PC-9 (cell line): ENCODE measurements around the gene DCUN1D4. TPM values are rescaled to one million over a fixed set of nuclear protein-coding genes. Genes with fewer than 3 reads are reported as not detected.
A peak's percentile ranks its signal among the peaks of the same experiment; 100 is the strongest.

ENCODE experiments used
- BruUV-seq: library from RNA; stranded (reverse); fragments of 400-500 nt; replicated peaks from 2 replicates; lab custom pipeline; 2021; lab: Mats Ljungman, UMichigan
- CTCF ChIA-PET: fragments of 300-600 bp; sonication (Branson Sonifier 250); formaldehyde crosslinking; loops from one replicate; lab custom pipeline; 2022; ENCODE audit warnings: antibody characterized with exemption; lab: Charles Lee
- POLR2A ChIA-PET: fragments of 300-600 bp; sonication (Branson Sonifier 250); formaldehyde crosslinking; loops from one replicate; lab custom pipeline; 2022; ENCODE audit warnings: antibody characterized with exemption; ENCODE audit not compliant: unreplicated experiment; lab: Charles Lee
- DNase-seq, 2 experiments: peaks; one replicate each; pipeline versions ENCODE4 v3.0.0 to v3.0.0-alpha.2; 2015 to 2022; ENCODE audit warnings: mixed read lengths in 1 of 2
- H2AFZ ChIP-seq: fragments of 200-600 bp; sonication (generic); 2 replicates; pipeline ENCODE4 v1.8.1; 2017; ENCODE audit warnings: antibody characterized with exemption
- H3F3A ChIP-seq: fragments of 200-600 bp; sonication (generic); 2 replicates; pipeline ENCODE4 v1.8.1; 2017; ENCODE audit warnings: antibody characterized with exemption, mild to moderate bottlenecking, low read depth; ENCODE audit not compliant: insufficient read depth
- H3K27ac ChIP-seq: fragments of 200-600 bp; sonication (generic); 2 replicates; pipeline ENCODE4 v1.6.1; 2016; ENCODE audit warnings: mixed run types
- H3K27me3 ChIP-seq: fragments of 200-600 bp; sonication (generic); 2 replicates; pipeline ENCODE4 v1.6.1; 2016; ENCODE audit warnings: low read depth, mixed run types; ENCODE audit not compliant: insufficient read depth
- H3K36me3 ChIP-seq: fragments of 200-600 bp; sonication (generic); 2 replicates; pipeline ENCODE4 v1.6.1; 2016; ENCODE audit warnings: low read depth, mixed run types
- H3K4me1 ChIP-seq: fragments of 200-600 bp; sonication (generic); replicated peaks from 2 replicates; pipeline ENCODE4 v1.6.1; 2016; ENCODE audit warnings: mixed run types; ENCODE audit not compliant: insufficient read depth
- H3K4me2 ChIP-seq: fragments of 200-600 bp; sonication (generic); 2 replicates; pipeline ENCODE4 v1.6.1; 2017; ENCODE audit warnings: mixed run types
- H3K4me3 ChIP-seq: fragments of 200-600 bp; sonication (generic); 2 replicates; pipeline ENCODE4 v1.6.1; 2016; ENCODE audit warnings: mixed run types
- H3K79me2 ChIP-seq: fragments of 200-600 bp; sonication (generic); 2 replicates; pipeline ENCODE4 v1.6.1; 2017; ENCODE audit warnings: low read depth, mixed run types
- H3K9me2 ChIP-seq: fragments of 200-600 bp; sonication (generic); 2 replicates; pipeline ENCODE4 v1.8.1; 2017; ENCODE audit warnings: mild to moderate bottlenecking; ENCODE audit not compliant: insufficient read depth
- H3K9me3 ChIP-seq: fragments of 200-600 bp; sonication (generic); 2 replicates; pipeline ENCODE4 v1.8.1; 2016; ENCODE audit warnings: low read depth; ENCODE audit not compliant: insufficient read depth
- H4K20me1 ChIP-seq: fragments of 200-600 bp; sonication (generic); 2 replicates; pipeline ENCODE4 v1.8.1; 2017; ENCODE audit not compliant: insufficient read depth
- EZH2 ChIP-seq: fragments of 200-600 bp; sonication (generic); IDR thresholded peaks from 2 replicates; pipeline ENCODE4 v1.8.0; 2017; ENCODE audit warnings: antibody characterized with exemption, low read depth
- intact Hi-C: fragments of 100-400 bp; cut with micrococcal nuclease; formaldehyde crosslinking; loops from one replicate; pipeline ENCODE4 v1.10.0; 2022; ENCODE audit not compliant: unreplicated experiment
- total RNA-seq: library from RNA; stranded (reverse); gene quantifications from 2 replicates; pipeline ENCODE4 v1.2.3, GENCODE V29; 2021
- TF ChIP-seq, protein P1 (sequence below): fragments of 200-600 bp; sonication (generic); conservative IDR thresholded peaks from 2 replicates; pipeline ENCODE4 v1.6.1; 2017; ENCODE audit warnings: mixed run types, antibody characterized with exemption, mild to moderate bottlenecking, moderate library complexity

The DCUN1D4 gene
- total RNA-seq, 1 experiment from 2014 or later = 24.9 TPM

DNA sequence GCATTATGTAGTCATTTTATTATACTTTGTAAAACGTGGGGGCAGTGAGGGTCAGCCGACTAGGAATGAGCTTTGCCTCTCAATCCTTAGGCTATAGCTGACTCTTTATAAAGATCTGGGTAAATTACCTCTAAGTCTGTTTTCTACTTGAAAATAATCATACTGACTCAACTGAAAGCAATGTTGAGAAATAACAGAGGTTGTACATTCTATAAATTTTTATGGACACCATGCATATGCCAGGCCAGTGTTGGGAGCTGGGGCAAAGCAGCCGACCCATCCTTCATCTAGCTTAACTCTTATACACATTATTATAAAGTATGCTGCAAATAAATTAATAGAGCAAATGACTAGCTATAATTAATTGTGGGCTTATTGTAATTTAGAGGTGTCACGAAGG lies 2.2 kb upstream of the DCUN1D4 start:
- H3K79me2 ChIP-seq = peaks cover 10% of the 10 kb centered on the region
- no TSS peak for BruUV-seq
- ChIA-PET POLR2A (no interaction called here), CTCF (no interaction called here)
- H3K4me2 ChIP-seq = no peak overlapping the region
- no peak overlapping the region for H3K4me3 ChIP-seq
- no peak overlapping the region for H3K27ac ChIP-seq
- no peaks in the 10 kb centered on the region for H3K36me3 ChIP-seq
- H3K9me2 ChIP-seq = no peaks in the 10 kb centered on the region
- DNase-seq = no peak
- H2AFZ ChIP-seq = no peak overlapping the region
- no peaks in the 10 kb centered on the region for H3K9me3 ChIP-seq
- H3F3A ChIP-seq = no peaks in the 10 kb centered on the region
- intact Hi-C loops = loop anchor here (5.0 to 10.0 kb wide), 2 partner anchors 187 to 874 kb away; no protein-coding TSS in a partner anchor
- H3K4me1 ChIP-seq = peaks cover 9% of the 10 kb centered on the region
- no peaks in the 10 kb centered on the region for H4K20me1 ChIP-seq
- H3K27me3 ChIP-seq = no peaks in the 10 kb centered on the region
- TF ChIP-seq EZH2 = no peak
- TF ChIP-seq, protein P1, sequence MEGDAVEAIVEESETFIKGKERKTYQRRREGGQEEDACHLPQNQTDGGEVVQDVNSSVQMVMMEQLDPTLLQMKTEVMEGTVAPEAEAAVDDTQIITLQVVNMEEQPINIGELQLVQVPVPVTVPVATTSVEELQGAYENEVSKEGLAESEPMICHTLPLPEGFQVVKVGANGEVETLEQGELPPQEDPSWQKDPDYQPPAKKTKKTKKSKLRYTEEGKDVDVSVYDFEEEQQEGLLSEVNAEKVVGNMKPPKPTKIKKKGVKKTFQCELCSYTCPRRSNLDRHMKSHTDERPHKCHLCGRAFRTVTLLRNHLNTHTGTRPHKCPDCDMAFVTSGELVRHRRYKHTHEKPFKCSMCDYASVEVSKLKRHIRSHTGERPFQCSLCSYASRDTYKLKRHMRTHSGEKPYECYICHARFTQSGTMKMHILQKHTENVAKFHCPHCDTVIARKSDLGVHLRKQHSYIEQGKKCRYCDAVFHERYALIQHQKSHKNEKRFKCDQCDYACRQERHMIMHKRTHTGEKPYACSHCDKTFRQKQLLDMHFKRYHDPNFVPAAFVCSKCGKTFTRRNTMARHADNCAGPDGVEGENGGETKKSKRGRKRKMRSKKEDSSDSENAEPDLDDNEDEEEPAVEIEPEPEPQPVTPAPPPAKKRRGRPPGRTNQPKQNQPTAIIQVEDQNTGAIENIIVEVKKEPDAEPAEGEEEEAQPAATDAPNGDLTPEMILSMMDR = no peak

DNA sequence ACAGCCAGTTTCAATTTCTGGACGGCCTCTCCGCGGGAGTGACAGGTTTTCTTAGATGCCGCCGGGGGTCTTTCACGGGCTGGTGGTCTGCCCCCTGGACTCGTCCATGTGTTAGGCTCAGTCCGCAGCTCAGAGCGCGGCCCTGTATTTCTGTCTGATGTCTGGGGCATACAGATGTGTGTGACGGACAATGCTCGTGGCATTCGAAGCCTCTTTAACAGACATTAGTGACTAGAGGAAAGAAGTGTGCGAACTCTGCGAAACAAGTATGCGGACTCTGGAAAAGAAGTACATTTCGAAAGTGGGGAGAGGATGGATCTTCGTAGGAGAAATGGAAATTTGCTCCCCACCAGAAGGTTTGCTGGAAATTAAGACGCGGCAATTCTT lies 793 bp upstream of the DCUN1D4 start:
- peak overlapping the region; percentile 68 for H3K4me3 ChIP-seq
- H3K9me3 ChIP-seq = no peaks in the 10 kb centered on the region
- H3F3A ChIP-seq = no peaks in the 10 kb centered on the region
- BruUV-seq = no TSS peak
- H3K27me3 ChIP-seq = no peaks in the 10 kb centered on the region
- H2AFZ ChIP-seq = peak overlapping the region; percentile 94
- H3K9me2 ChIP-seq = no peaks in the 10 kb centered on the region
- no peaks in the 10 kb centered on the region for H4K20me1 ChIP-seq
- peaks cover 24% of the 10 kb centered on the region for H3K79me2 ChIP-seq
- TF ChIP-seq EZH2 = no peak
- TF ChIP-seq, protein P1 = no peak
- no peak for DNase-seq
- CTCF ChIA-PET = interaction anchor here (0.6 kb wide), 1 partner anchor 666 kb away, joined by 5 read pairs; no protein-coding TSS in a partner anchor
- POLR2A ChIA-PET = no interaction called here
- peaks cover 9% of the 10 kb centered on the region for H3K4me1 ChIP-seq
- intact Hi-C loops = loop anchor here (5.0 to 10.0 kb wide), 2 partner anchors 185 to 873 kb away; no protein-coding TSS in a partner anchor
- H3K27ac ChIP-seq = no peak overlapping the region
- peak overlapping the region; percentile 80 for H3K4me2 ChIP-seq
- H3K36me3 ChIP-seq = no peaks in the 10 kb centered on the region

DNA sequence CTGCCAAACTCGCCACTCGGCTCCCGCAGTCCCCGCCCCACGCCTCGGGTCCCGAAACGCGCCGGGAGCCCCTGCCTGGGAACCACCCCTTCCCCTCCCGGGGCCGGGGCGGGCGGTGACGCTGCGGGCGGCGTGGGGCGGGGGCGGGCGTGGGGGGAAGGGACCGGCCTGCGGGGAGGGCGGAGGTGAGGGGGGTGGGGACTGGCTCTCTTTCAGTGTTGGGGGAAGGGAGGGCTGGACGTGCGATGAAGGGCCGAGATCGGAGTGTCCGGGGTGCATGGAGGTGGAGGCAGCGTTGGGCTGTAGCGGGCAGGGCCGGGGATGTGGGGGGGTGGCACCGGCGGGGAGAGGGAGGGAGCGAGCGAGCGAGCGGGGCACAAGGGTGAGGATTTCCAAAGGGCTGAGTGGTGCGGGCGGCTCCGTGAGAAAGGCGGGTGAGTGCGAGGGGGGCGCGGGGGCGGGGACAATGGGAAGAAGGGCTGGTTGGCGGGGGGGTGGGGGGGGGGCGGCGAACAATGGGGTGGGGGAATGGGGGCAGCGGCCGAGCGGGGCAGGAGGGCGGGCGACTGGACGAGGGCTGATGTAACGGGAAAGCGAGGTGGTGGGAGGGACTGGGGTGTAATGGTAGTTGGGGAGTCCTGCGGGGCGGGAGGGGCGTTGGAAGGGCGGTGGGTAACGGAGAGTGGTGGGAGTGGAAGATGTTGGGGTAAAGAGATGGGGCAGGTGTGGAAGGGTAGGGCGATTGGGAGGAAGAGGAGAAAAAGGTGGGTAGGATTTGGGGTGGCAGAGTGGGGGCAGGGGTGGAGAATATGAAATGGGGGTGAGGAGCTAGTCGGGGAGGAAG lies 578 bp downstream of the DCUN1D4 start:
- peak overlapping the region; percentile 73 for H3K4me3 ChIP-seq
- CTCF ChIA-PET = no interaction called here
- peak overlapping the region; percentile 91 for H2AFZ ChIP-seq
- no peaks in the 10 kb centered on the region for H3F3A ChIP-seq
- no TSS peak for BruUV-seq
- H3K9me2 ChIP-seq = no peaks in the 10 kb centered on the region
- POLR2A ChIA-PET = no interaction called here
- no peaks in the 10 kb centered on the region for H3K36me3 ChIP-seq
- H3K4me2 ChIP-seq = peak overlapping the region; percentile 98
- H3K4me1 ChIP-seq = peaks cover 9% of the 10 kb centered on the region
- H3K27me3 ChIP-seq = no peaks in the 10 kb centered on the region
- no peaks in the 10 kb centered on the region for H4K20me1 ChIP-seq
- peaks cover 37% of the 10 kb centered on the region for H3K79me2 ChIP-seq
- TF ChIP-seq, protein P1 = no peak
- TF ChIP-seq EZH2 = no peak
- H3K27ac ChIP-seq = peak overlapping the region; percentile 51; the same call in 1 of the 2 replicates
- H3K9me3 ChIP-seq = no peaks in the 10 kb centered on the region
- DNase-seq = no peak
- intact Hi-C loops = loop anchor here (2.0 to 10.0 kb wide), 3 partner anchors 99 to 871 kb away; no protein-coding TSS in a partner anchor
